ENCODE measurements around the gene CCDC81. TPM values are rescaled to one million over a fixed set of nuclear protein-coding genes. Genes with fewer than 3 reads are reported as not detected.

CCDC81 gene
- total and polyA plus RNA-seq, 2 of the 4 experiments (the other 2 are of a cell fraction) = 3.1 to 6.5 TPM

DNA sequence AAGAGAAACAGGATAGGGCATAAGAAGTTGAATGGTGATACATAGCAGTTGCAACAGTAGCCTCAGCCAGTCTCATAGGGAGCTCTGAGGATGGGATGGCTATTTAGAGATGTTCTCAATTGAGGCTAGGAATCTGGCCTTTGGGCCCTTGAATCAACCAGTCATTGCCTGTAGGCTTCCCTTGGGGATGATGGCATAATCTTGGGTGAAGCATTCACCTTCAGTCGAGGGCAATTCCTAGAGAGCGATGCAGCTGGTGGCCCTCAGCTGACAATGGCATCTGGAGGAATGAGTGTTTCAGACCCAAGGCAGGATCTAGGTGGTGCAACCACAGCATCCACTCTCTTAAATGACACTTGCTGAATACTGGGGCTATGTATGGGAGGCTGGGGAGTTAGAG lies 61.0 kb downstream of the CCDC81 start:
- no peak overlapping the region for H2AFZ ChIP-seq (replicated peaks; ENCODE audit: low read length, poor library complexity)
- ATAC-seq (ENCODE audit: low read depth) = no peak
- H3K27me3 ChIP-seq (ENCODE audit: control insufficient read depth, insufficient read depth, low read length) = no peaks in the 10 kb centered on the region

More for the DNA sequence above, 61.0 kb downstream of the CCDC81 start:
- in situ Hi-C loops (cut with MboI; ENCODE audit: low sequenced_read_pairs) (loop anchor here (25.0 kb wide), 1 partner anchor 852 kb away; no protein-coding TSS in a partner anchor), dilution Hi-C loops (cut with HindIII; ENCODE audit: low sequenced_read_pairs, unreplicated experiment) (no loop called here), intact Hi-C loops (cut with micrococcal nuclease) (no loop called here)
- no peak for TF ChIP-seq SMC3 (IDR thresholded peaks at IDR 0.05; ENCODE audit: low read depth, low read length)
- no peak for TF ChIP-seq POLR2A (IDR thresholded peaks at IDR 0.05; ENCODE audit: low read depth, low read length)
- TF ChIP-seq, protein P1, sequence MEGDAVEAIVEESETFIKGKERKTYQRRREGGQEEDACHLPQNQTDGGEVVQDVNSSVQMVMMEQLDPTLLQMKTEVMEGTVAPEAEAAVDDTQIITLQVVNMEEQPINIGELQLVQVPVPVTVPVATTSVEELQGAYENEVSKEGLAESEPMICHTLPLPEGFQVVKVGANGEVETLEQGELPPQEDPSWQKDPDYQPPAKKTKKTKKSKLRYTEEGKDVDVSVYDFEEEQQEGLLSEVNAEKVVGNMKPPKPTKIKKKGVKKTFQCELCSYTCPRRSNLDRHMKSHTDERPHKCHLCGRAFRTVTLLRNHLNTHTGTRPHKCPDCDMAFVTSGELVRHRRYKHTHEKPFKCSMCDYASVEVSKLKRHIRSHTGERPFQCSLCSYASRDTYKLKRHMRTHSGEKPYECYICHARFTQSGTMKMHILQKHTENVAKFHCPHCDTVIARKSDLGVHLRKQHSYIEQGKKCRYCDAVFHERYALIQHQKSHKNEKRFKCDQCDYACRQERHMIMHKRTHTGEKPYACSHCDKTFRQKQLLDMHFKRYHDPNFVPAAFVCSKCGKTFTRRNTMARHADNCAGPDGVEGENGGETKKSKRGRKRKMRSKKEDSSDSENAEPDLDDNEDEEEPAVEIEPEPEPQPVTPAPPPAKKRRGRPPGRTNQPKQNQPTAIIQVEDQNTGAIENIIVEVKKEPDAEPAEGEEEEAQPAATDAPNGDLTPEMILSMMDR (conservative IDR thresholded peaks at IDR 0.05; ENCODE audit: low read depth, low read length) = no peak
- no peak for TF ChIP-seq RCOR1 (IDR thresholded peaks at IDR 0.05; ENCODE audit: insufficient replicate concordance, low read length)
- no peak for TF ChIP-seq CHD1 (IDR thresholded peaks at IDR 0.05; ENCODE audit: low read depth, low read length)
- no peak for TF ChIP-seq MAZ (IDR thresholded peaks at IDR 0.05; ENCODE audit: borderline replicate concordance, low read depth, low read length)
- no peak for TF ChIP-seq FOS (IDR thresholded peaks at IDR 0.05; ENCODE audit: low read depth, low read length)
- TF ChIP-seq RAD21 (IDR thresholded peaks at IDR 0.05; ENCODE audit: low read length) = no peak
- no peak for TF ChIP-seq BHLHE40 (IDR thresholded peaks at IDR 0.05; ENCODE audit: low read depth, low read length)
- no peak for TF ChIP-seq CEBPB (IDR thresholded peaks at IDR 0.05; ENCODE audit: low read depth, low read length)
- no peak for TF ChIP-seq MAFK (IDR thresholded peaks at IDR 0.05; ENCODE audit: low read depth, low read length)
- no peak for DNase-seq
- Histone ChIP-seq H2BK5ac (ENCODE audit: low read depth, low read length, poor library complexity, severe bottlenecking) (no peak overlapping the region), H2AK5ac (ENCODE audit: low read depth, low read length) (no peak overlapping the region), H3K23ac (ENCODE audit: low read depth, low read length) (no peak overlapping the region), H2BK15ac (ENCODE audit: low read depth, low read length) (no peak overlapping the region), H3K4ac (ENCODE audit: low read depth, low read length) (no peak overlapping the region), H3K18ac (ENCODE audit: low read depth, low read length) (no peak overlapping the region), H3K14ac (replicated peaks; ENCODE audit: low read depth, low read length) (no peak overlapping the region), H2BK120ac (ENCODE audit: low read depth, low read length) (no peak overlapping the region), H2AK9ac (replicated peaks; ENCODE audit: low read depth, low read length, poor library complexity) (no peak overlapping the region), H3K27ac (ENCODE audit: insufficient read depth, low read length) (no peak overlapping the region), H3K56ac (ENCODE audit: extremely low read depth, insufficient read depth, low read length) (no peak overlapping the region), H4K5ac (ENCODE audit: low read depth, low read length) (no peak overlapping the region), H4K8ac (ENCODE audit: low read depth in 2 of 2, low read length in 2 of 2) (no peak overlapping the region), H3K9me3 (ENCODE audit: control insufficient read depth, insufficient read depth, low read length) (no peaks in the 10 kb centered on the region), H3K4me3 (ENCODE audit: insufficient read depth, low read depth, low read length) (no peak overlapping the region), H3K9me1 (ENCODE audit: insufficient read depth, low read length) (no peaks in the 10 kb centered on the region), H3K79me1 (ENCODE audit: low read depth in 1 of 2, low read length in 2 of 2) (no peaks in the 10 kb centered on the region), H4K20me1 (ENCODE audit: insufficient read depth, low read length) (no peaks in the 10 kb centered on the region), H2BK20ac (ENCODE audit: low read depth, low read length) (no peak overlapping the region), H3K36me3 (ENCODE audit: control insufficient read depth, insufficient read depth, low read length) (no peaks in the 10 kb centered on the region), H3K4me1 (ENCODE audit: control insufficient read depth, insufficient read depth, low read length) (peaks cover 3% of the 10 kb centered on the region; the same call in 1 of the 2 replicates), H3K9ac (ENCODE audit: low read depth, low read length) (no peak overlapping the region), H4K91ac (ENCODE audit: insufficient read depth, low read depth, low read length) (no peak overlapping the region), H3K4me2 (ENCODE audit: low read depth, low read length) (no peak overlapping the region)
- CTCF ChIA-PET = no interaction called here
- no TSS peak for BruUV-seq (replicated peaks)
- POLR2A ChIA-PET (ENCODE audit: unreplicated experiment) = no interaction called here
- no CpG with 5 or more reads among the region's 2 CpGs for WGBS, 2 experiments (ENCODE audit: extremely low coverage in 2 of 2, insufficient read length in 1 of 2)
